HG03521 (cell line): ENCODE results near the gene OSBPL5.

ENCODE experiments used
- ATAC-seq: cut with Tn5 transposase; IDR thresholded peaks from one replicate; pipeline ENCODE4 v1.9.1; 2021; ENCODE audit warnings: mild to moderate bottlenecking, moderate library complexity; ENCODE audit not compliant: unreplicated experiment

The OSBPL5 gene

GRCh38 chr11:3060436-3061025, 104.6 kb downstream of the OSBPL5 start:
- ATAC-seq = no peak

- ATAC-seq = no peak
Observed at GRCh38 chr11:3058753-3059664, 106.1 kb downstream of the OSBPL5 start.

GRCh38 chr11:3057069-3057963, 107.8 kb downstream of the OSBPL5 start, which contains the start of gene CARS1:
Gene CARS1, minus strand, starts transcription at chr11:3057423. Its CDS starts 56 bp downstream, at chr11:3057367.
- peak; percentile 99 for ATAC-seq

- no peak for ATAC-seq
Observed at GRCh38 chr11:3056296-3057068, 108.6 kb downstream of the OSBPL5 start.

- no peak for ATAC-seq
Observed at GRCh38 chr11:3055891-3056290, 109.2 kb downstream of the OSBPL5 start.

GRCh38 chr11:3052567-3052966, 112.5 kb downstream of the OSBPL5 start:
- no peak for ATAC-seq

GRCh38 chr11:3052109-3052479, 113.0 kb downstream of the OSBPL5 start:
- no peak for ATAC-seq

- no peak for ATAC-seq
Observed at GRCh38 chr11:3051196-3052108, 113.7 kb downstream of the OSBPL5 start.

GRCh38 chr11:3050386-3051195, 114.5 kb downstream of the OSBPL5 start:
- no peak for ATAC-seq

GRCh38 chr11:3049430-3050243, 115.5 kb downstream of the OSBPL5 start:
- peak; percentile 92 for ATAC-seq

- no peak for ATAC-seq
Observed at GRCh38 chr11:3047637-3048036, 117.5 kb downstream of the OSBPL5 start.

GRCh38 chr11:3046641-3047040, 118.5 kb downstream of the OSBPL5 start:
- no peak for ATAC-seq

- no peak for ATAC-seq
Observed at GRCh38 chr11:3046190-3046589, 118.9 kb downstream of the OSBPL5 start.

- ATAC-seq = no peak
Observed at GRCh38 chr11:3044915-3045314, 120.2 kb downstream of the OSBPL5 start.

GRCh38 chr11:3044004-3044403, 121.1 kb downstream of the OSBPL5 start:
- ATAC-seq = no peak

GRCh38 chr11:3043315-3043871, 121.7 kb downstream of the OSBPL5 start:
- ATAC-seq = no peak

GRCh38 chr11:3042496-3043314, 122.4 kb downstream of the OSBPL5 start:
- no peak for ATAC-seq
